NCI-H1436 (cell line): ENCODE results near the gene FCGBP.

Experiments
- DNase-seq: peaks from one replicate; lab custom pipeline; 2025; lab: John Stamatoyannopoulos, UW

Gene FCGBP

DNA sequence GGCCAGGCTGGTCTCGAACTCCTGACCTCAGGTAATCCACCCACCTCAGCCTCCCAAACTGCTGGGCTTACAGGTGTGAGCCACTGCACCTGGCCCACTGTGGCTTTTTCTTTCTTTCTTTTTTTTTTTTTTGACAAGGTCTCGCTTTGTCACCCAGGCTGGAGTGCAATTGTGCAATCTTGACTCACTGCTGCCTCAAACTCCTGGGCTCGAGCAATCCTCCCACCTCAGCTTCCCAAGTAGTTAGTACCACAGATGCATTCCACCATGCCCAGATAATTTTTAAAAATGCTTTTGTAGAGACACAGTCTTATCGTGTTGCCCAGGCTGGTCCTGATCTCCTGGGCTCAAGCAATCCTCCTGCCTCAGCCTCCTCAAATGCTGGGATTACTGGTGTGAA lies 12.1 kb upstream of the FCGBP start:
- no peak for DNase-seq

DNA sequence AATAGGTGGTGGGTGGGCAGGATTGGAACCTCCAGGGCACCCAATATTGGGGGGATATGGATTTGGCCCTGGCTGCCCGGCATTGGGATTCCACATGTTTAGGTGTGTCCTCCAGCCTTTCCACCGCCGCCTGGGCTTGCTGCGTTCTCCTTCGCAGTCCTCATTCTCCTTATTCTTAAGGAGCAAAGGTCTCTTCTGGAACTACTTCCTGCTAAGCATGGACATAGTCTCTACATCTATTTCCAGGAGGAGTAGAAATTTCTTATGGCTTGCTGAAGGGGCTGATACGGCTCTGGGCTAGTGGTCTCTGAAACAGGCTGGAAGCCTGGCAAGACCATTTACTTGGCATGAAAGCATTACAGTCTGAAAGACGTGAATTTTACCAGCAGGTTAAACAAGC lies 9.2 kb upstream of the FCGBP start:
- no peak for DNase-seq

DNA sequence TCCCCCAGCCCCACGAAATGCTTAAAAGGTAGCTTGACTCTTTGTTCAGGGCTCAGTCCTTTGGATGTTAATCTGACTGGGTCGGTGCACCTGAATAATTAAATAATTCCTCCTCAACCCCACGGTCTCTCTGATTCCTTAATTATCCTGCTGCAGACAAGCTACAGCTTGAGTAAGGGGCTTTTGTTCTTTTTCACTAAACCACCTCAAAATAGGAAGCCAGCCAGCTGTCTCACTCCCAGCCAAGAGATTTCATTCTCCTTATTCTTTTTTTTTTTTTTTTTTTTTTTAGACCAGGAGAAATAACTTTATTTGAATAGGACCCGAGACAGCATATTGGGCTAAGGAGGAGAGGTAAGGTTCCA lies 7.9 kb upstream of the FCGBP start:
- DNase-seq, result no peak

DNA sequence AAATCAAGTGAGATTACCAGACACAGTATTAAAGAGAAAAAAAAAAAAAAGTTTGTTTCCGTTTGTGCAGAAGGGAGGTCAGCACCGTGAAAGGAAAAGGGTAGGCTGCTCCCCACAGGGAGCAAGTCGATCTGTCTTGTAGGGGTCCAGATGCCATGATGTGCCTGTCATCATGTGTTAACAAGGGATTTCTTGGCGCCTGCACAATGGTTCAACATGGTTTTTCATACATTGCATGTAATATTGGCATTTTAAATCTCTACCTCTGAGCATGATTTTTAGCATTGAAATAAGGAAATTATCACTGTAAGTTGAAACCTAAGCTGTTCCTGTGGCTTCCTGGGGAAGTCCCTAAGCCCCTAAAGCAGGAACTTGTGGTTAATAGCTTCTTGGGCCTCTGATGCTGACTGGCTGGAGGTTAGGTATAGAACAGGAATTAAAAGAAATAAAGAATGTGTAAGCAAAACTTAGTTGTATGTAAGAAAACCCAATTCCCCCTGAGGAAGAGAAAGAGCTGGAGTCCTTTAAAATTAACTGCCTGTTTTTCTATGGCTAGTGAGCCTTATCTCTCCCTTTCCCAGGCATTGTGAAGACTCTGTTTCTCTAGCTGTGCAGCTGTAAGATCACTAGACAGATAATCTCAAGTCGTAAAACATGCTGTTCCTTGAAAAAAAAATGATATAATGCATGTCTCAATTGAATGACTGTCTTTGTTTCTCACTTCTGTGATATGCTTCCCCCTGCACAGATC lies 7.4 kb upstream of the FCGBP start:
- DNase-seq, result no peak

DNA sequence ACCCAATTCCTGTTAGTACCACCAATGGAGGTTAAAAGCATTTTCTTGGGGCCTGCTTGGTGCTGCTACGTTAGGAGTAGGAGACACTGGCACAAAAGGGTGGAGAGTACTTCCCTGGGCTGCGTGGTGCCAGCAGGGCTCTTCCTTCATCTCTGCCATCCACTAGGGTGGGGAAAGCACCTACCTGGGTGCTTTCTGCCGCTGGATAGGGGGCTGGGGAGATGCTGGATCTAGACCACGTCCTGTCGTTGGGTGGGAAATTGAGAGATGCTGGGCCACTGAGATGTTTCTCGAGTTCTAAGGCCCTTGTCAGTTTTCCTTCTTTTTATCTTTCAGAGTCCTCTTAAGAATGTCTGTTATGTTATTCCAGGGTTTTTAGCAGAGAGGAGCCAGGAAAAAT lies 6.7 kb upstream of the FCGBP start:
- DNase-seq, result no peak

DNA sequence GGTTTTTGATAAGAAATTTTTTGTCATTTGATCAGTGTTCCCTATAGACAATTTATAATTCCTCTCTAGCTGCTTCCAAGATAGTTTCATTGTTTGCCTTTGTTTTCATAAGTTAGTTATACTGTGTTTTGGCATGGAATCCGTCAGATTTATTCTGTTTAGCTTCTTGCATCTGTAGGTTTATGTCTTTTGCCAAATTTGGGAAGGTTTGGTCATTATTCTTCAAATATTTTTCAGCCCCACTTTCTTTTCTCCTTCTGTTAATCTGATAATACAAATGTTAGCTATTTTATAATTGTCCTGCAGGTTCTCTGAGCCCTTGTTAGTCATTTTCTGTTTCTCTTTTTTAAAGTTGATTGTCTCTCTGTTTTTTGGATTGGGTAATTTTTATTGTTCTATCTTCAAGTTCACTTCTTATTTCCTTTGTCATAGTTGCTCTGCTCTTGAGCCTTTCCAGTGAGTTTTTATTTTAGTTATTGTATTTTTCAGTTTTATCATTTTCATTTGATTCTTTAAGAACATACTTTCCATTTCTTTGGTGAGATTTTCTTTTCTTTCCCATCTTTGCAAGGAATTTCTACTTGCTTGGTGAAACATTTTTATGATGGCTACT lies 5.9 kb upstream of the FCGBP start:
- no peak for DNase-seq

DNA sequence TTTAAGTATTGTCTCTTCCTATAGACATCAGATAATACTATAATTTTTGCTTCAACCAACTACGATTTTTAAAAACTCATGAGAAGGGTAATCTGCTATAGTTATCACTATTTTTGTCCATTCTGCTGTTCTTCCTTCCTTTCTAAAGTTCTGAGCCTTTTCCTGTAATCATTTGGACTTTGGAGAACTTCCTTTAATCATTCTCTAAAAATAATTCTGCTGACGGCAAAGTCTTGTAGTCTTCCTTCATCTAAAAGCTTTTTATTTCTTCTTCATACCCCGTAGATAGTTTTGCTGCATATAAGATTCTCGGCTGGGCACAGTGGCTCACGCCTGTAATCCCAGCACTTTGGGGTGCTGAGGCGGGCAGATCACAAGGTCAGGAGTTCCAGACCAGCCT lies 5.1 kb upstream of the FCGBP start:
- DNase-seq, result no peak

DNA sequence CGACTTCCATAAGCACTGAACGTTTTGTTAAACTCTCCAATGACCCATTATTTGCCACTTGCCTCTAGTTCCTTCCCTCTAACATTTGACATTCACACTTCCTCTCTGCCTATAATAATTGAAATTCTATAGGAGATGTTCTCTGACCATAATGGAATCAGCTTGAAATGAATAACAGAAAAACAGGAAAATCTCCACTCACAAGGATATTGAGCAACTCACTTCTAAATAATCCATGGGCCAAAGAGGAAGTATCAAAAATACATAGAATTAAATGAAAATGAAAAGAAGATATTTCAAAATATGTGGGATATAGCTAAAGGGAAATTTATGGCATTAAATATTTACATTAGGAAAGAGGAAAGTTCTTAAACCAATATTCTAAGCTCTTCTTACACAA lies 3.4 kb upstream of the FCGBP start:
- no peak for DNase-seq

DNA sequence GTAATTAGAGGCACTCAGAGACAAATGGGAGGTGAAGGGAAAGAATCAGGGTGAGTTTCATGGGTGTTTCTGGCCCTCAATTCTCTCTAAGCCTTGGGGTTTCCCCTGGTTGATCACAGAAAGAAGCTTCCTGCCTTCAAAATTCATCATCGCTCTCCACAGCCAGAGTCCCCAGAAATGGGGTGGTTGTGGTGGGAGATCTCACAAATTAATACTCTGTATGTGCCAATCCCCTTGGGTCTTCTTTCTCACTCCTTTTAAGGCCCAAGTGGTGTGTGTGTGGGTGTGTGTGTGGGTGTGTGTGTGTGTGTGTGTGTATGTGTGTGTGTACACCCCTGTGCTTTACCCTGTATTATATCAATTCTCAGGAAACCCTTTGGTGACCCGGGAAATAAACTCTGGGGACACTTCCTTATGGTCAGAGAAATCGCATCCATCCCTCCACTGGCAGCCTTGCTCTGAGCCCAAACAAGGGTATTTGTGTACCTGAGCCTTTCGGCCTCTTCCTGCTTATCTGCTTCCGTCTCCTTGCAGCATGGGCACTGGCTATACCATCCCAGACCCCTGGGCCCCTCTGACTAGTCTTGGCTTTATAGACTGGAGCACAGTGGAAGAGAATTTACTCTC lies 2.8 kb upstream of the FCGBP start:
- DNase-seq, result no peak

DNA sequence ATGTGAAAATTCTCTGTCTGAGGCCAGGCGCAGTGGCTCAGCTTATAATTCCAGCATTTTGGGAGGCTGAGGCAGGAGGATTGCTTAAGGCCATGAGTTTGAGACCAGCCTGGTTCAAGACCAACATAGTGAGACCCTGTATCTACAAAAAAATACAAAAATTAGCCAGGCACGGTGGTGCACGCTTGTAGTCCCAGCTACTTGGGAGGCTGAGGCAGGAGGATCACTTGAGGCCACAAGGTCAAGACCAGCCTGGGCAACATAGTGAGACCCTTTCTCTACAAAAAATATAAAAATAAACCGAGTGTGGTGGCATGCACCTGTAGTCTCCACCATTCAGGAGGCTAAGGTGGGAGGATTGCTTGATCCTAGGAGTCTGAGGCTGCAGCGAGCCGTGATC lies 2.2 kb upstream of the FCGBP start:
- no peak for DNase-seq

DNA sequence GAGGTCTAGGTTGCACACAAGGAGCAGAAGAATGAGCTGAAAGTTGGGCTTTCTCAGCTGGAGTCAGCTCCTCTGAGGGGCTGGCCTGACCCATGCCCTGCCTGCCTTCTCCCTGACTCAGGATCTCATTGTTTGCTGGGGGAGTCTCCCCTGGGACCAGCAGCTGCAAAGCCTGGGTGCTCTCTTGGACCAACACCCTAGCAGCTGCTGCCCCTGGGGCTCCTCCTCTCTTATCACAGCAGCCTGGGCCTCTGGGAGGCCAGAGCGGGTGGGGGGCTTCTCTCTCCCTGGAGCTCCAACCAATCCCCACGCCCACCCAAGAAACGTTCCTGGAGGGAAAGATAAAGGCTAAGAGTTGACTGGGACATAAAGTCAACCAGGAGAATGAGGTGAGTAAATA lies 1.6 kb upstream of the FCGBP start:
- no peak for DNase-seq

DNA sequence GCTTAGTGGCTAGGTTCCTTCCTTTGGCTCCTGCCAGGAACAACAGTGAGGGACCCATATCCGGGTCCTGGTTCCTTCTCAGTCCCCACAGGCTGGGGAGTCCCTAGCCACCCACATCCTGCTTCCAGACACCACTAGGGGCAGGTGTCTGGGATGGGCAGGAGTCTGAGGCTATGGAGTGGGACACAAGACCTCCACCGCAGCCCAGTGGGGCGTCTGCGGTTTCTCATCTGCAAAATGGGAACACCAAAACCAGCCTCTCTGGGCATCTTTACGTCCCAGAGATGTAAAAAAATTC lies 879 bp upstream of the FCGBP start:
- no peak for DNase-seq

DNA sequence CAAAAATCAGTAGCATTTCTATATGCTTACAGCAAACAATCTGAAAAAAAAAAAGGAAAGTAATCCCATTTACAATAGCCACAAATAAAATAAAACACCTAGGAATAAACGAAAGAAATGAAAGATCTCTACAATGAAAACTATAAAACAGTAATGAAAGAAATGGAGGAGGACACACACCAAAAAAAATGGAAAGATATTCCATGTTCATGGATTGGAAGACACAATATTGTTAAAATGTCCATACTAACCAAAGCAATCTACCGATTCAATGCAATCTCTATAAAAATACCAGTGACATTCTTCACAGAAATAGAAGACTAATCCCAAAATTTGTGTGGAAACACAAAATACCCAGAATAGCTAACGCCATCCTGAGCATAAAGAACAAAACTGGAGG lies 4.7 kb downstream of the FCGBP start:
- no peak for DNase-seq

DNA sequence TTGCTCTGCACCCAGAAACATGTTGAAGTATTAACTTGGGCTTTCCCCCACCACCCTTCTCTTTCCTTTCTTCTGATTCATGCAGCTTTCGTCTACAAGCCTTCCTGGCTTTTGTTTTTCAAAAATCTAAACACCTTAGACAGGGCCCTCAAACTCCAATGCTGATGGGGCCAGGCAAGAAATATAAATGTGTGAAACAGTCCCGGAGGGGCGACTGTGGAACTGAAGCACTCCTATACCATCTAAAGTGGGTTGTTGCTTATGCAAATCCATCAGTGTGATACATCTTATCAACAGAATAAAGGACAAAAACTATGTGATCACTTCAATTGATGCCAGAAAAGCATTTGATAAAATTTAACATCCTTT lies 6.1 kb downstream of the FCGBP start:
- DNase-seq, result no peak

DNA sequence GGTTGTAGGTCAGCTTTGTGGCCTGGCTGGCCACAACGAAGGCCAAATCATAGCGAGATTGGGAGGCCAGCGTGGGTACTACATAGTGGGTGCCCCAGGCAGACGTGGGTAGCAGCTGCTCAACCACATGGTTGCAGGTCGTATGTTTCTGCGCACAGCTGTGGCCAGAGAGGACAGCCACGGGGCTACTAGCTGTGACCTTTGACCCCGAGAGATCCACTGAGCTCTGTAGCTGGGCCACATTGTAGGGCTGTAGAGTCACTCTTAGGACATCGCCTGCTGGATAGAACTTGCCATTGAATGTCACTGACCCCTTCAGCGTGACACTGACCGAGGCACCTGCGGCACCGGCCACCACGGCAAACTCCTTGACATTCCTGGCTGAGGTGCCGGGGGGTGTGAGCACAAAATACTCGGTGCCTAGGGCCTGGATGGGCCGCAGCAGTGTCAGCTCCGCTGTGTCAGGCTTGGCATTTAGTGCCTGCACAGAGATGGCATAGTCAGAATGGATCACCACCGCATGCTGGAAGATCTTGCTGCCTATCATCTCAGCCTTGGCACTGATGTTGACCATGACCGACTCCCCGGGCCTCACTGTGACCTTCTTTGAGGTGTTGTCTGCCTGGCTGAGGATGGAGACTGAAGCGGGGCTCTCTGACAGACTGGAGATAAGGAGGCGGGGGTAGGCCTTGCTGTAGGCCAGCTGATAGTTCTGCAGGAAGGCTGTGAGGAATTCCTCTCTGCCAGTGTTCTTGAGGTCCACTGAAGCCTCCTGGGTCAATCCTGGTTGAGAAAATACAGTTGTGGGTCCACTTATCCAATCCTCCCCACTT lies 6.7 kb downstream of the FCGBP start:
- DNase-seq, result no peak

DNA sequence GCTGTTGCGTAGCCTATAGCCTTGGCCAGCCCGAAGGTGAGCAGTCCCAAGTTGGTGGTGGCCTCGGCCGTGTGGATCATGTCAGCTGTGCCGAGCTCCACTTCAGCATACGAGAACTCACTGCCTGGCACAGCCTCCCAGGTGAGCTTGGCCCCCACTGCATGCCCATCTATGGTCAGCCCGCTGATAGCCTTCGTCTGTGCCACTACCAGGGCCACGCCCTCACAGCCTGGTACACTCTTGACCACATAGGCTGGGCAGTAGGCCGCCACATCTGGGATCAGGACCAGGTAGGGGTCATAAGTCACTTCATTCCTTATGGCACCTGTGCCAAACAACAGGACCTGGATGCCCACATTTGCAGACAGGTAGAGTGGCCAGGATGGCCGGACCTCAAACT lies 7.4 kb downstream of the FCGBP start:
- no peak for DNase-seq

DNA sequence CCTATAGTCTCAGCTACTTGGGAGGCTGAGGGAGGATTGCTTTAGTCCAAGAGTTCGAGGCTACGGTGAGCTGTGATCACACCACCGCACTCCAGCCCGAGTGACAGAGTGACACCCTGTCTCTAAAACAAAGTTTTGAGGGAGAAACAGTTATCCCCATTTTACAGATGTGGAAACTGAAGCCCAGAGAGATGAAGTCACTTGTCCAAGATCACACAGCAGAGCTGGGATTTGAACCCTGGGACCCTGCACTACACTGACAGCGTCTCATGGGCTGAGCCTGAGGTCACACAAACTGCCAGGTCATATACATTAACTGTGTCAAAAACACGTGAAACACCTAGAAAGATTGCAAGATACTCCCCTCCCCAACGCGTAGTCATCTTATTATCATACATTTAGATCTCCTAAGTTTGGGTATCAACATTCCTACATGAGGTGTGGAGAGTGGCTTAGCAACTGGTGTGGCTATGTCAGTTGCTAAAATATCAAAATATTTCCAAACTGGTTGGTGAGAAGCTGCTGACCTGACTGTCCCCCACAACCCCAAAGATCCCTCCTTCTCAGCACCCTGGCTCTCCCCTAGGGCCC lies 8.2 kb downstream of the FCGBP start:
- no peak for DNase-seq

DNA sequence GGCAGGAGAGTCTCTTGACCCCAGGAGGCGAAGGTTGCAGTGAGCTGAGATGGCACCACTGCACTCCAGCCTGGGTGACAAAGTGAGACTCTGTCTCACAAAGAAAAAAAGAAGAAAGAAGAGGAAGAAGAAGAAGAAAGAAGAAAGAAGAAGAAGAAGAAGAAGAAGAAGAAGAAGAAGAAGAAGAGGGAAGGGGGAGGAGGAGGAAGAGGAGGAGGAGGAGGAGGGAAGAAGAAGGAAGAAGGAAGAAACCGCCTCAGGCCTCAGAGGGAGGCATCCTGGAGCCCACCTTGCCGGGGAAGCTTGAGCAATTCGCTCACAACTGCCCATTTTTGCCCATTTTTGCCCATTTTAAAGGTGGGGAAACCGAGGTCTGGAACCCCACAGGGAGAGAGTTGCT lies 9.5 kb downstream of the FCGBP start:
- no peak for DNase-seq

DNA sequence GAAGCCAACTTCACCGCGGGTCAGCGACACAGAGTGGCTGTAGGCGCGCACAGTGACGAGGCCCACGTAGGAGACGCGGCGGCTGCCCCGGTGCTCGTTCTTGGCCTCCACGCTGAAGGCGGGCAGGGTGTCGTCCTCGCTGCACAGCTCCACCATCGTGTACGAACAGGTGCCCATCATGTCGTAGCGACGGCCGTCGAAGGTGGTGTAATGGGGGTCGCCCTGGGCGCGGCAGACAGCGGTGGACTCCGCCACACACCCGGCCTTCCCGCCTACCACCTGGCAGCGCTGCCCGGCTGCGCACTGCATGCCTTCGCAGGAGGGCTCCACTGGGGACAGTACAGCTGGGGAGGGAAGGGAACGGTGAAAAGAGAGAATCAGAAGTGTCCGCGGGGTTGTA lies 10.0 kb downstream of the FCGBP start:
- no peak for DNase-seq

DNA sequence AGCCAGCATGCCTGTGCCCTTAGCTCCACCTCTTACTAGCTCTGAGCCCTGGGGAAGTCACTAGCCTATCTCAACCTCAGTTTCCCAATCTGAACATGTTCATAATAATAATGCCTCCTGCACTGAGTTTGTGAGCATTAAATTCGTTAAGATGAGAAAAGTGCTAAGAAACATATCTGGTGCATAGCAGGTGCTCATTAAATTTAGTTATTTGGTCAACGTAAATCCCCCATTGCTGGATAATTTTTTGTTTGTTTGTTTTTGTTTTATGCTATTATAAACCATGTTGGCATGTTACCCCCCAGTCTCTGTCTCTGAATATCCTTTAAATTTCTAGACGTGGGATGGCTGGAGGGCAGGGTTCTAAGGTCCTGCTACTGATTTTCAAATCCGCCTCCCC lies 10.6 kb downstream of the FCGBP start:
- DNase-seq, result no peak

DNA sequence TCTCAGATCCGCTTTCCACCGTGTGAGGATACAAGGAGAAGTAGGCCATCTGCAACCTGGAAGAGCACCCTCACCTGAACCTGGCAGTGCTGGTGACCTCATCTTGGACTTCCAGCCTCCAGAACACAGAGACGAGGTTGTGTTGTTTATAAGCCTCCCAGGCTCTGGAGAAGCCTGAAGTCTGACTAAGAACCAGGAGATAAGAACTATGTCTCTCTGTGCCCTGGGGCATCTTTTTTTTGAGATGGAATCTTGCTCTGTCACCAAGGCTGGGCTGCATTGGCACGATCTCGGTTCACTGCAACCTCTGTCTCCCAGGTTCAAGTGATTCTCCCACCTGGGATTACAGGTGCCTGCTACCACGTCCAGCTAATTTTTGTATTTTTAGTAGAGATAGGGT lies 14.5 kb downstream of the FCGBP start:
- no peak for DNase-seq

DNA sequence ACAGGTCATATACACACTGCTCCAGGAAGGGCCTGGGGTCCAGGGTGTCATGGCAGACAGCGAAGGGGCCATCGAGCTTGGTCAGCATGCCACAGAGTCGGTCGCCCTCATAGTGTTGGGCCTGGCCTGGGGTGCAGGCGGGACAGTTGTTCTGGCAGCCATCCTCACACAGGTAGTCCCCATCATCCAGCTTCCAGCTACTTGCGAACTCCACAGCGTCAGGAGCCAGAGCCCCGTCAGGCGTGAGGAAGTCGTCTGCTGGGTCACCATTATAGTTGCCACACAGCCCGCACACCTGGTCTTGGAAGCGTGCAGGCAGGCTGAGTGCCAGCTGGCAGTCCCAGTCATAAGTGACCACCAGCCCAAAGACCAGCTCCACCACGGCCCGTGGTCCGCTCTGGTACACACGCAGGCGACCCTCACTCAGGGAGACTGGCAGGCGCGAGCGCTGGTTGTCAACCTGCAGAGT lies 16.2 kb downstream of the FCGBP start:
- no peak for DNase-seq
